ENCODE measurements around the gene MILR1. TPM values are rescaled to one million over a fixed set of nuclear protein-coding genes. Genes with fewer than 3 reads are reported as not detected.

MILR1 gene
- total and polyA plus RNA-seq, 10 donors = 15.6 to 55.0 (median 27.6) TPM

- H3K9me3 ChIP-seq = peaks cover 2 to 42% (median 34%) of the 10 kb centered on the region in 8 donors
- TF ChIP-seq CTCF (IDR thresholded peaks at IDR 0.05 in 8 of 11, conservative IDR thresholded peaks at IDR 0.05 in 3 of 11) (no peak), POLR2AphosphoS5 (IDR thresholded peaks at IDR 0.05) (no peak), POLR2A (IDR thresholded peaks at IDR 0.05) (no peak)
- peak overlapping the region in 2 of 8 donors; percentile 28 to 85 for H3K27ac ChIP-seq
- no peak overlapping the region for H3K4me3 ChIP-seq
- peaks cover 7 to 41% (median 25%) of the 10 kb centered on the region in 6 donors for H3K4me1 ChIP-seq
- 49 to 85% (median 73%) methylated on average over 2 of the region's 2 CpGs for WGBS, 5 donors
- intact Hi-C loops (cut with DNase I; ENCODE audit: low total_unique reads) = no loop called here
- H3K36me3 ChIP-seq = no peaks in the 10 kb centered on the region
- H3K27me3 ChIP-seq (replicated peaks in 1 of 7) = no peaks in the 10 kb centered on the region
- no peak for DNase-seq
These were observed 9.0 kb upstream of the MILR1 start for GRCh38 chr17:64439956-64440355.

- Histone ChIP-seq H3K4me1 (peaks cover 7 to 41% (median 25%) of the 10 kb centered on the region in 6 donors), H3K27me3 (replicated peaks in 1 of 7) (no peaks in the 10 kb centered on the region), H3K27ac (peak overlapping the region; percentile 61 to 86 (median 84)), H3K36me3 (no peaks in the 10 kb centered on the region), H3K4me3 (peak overlapping the region in 1 of 8 donors; percentile 35), H3K9me3 (peaks cover 2 to 32% (median 29%) of the 10 kb centered on the region in 8 donors)
- WGBS, 5 donors = 4 to 31% (median 10%) methylated on average over 10 of the region's 10 CpGs
- TF ChIP-seq POLR2A (IDR thresholded peaks at IDR 0.05) (no peak), CTCF (IDR thresholded peaks at IDR 0.05 in 8 of 11, conservative IDR thresholded peaks at IDR 0.05 in 3 of 11) (peak in 1 of 11 experiments; percentile 3), POLR2AphosphoS5 (IDR thresholded peaks at IDR 0.05) (peak in 1 of 3 donors; percentile 34)
- DNase-seq = peak; percentile 73
- intact Hi-C loops (cut with DNase I; ENCODE audit: low total_unique reads) = no loop called here
These were observed 7.0 kb upstream of the MILR1 start for GRCh38 chr17:64441772-64442540.

GRCh38 chr17:64442541-64442971, 6.4 kb upstream of the MILR1 start:
- Histone ChIP-seq H3K36me3 (no peaks in the 10 kb centered on the region), H3K4me1 (peaks cover 7 to 47% (median 25%) of the 10 kb centered on the region in 6 donors), H3K27me3 (replicated peaks in 1 of 7) (no peaks in the 10 kb centered on the region), H3K4me3 (peak overlapping the region in 1 of 8 donors; percentile 35), H3K27ac (peak overlapping the region; percentile 61 to 86 (median 84)), H3K9me3 (peaks cover 2 to 26% (median 23%) of the 10 kb centered on the region in 8 donors)
- 17 to 52% (median 33%) methylated on average over 3 of the region's 3 CpGs for WGBS, 5 donors
- intact Hi-C loops (cut with DNase I; ENCODE audit: low total_unique reads) = no loop called here
- TF ChIP-seq POLR2A (IDR thresholded peaks at IDR 0.05) (no peak), CTCF (IDR thresholded peaks at IDR 0.05 in 8 of 11, conservative IDR thresholded peaks at IDR 0.05 in 3 of 11) (no peak), POLR2AphosphoS5 (IDR thresholded peaks at IDR 0.05) (peak in 1 of 3 donors; percentile 46)
- DNase-seq = peak; percentile 81

GRCh38 chr17:64443086-64443760, 5.7 kb upstream of the MILR1 start:
- 86 to 95% (median 89%) methylated on average over 6 of the region's 6 CpGs for WGBS, 5 donors
- TF ChIP-seq CTCF (IDR thresholded peaks at IDR 0.05 in 8 of 11, conservative IDR thresholded peaks at IDR 0.05 in 3 of 11) = no peak
- TF ChIP-seq POLR2A (IDR thresholded peaks at IDR 0.05) = no peak
- TF ChIP-seq POLR2AphosphoS5 (IDR thresholded peaks at IDR 0.05) = no peak
- no peak for DNase-seq
- Histone ChIP-seq H3K36me3 (no peaks in the 10 kb centered on the region), H3K4me1 (peaks cover 7 to 53% (median 29%) of the 10 kb centered on the region in 6 donors), H3K9me3 (peaks cover 0 to 20% (median 17%) of the 10 kb centered on the region in 8 donors), H3K27me3 (replicated peaks in 1 of 7) (no peaks in the 10 kb centered on the region), H3K4me3 (no peak overlapping the region), H3K27ac (peak overlapping the region in 7 of 8 donors; percentile 70 to 86 (median 85))
- intact Hi-C loops (cut with DNase I; ENCODE audit: low total_unique reads) = no loop called here
